GM12874 (cell line): Measurements from ENCODE around the gene ZNF213.

Experiments
- CTCF ChIP-seq: IDR thresholded peaks from 2 replicates; pipeline ENCODE4 v1.5.1; 2011; ENCODE audit warnings: low read depth, mild to moderate bottlenecking, control low read depth, low read length, moderate library complexity; ENCODE audit not compliant: insufficient read depth

The ZNF213 gene

DNA sequence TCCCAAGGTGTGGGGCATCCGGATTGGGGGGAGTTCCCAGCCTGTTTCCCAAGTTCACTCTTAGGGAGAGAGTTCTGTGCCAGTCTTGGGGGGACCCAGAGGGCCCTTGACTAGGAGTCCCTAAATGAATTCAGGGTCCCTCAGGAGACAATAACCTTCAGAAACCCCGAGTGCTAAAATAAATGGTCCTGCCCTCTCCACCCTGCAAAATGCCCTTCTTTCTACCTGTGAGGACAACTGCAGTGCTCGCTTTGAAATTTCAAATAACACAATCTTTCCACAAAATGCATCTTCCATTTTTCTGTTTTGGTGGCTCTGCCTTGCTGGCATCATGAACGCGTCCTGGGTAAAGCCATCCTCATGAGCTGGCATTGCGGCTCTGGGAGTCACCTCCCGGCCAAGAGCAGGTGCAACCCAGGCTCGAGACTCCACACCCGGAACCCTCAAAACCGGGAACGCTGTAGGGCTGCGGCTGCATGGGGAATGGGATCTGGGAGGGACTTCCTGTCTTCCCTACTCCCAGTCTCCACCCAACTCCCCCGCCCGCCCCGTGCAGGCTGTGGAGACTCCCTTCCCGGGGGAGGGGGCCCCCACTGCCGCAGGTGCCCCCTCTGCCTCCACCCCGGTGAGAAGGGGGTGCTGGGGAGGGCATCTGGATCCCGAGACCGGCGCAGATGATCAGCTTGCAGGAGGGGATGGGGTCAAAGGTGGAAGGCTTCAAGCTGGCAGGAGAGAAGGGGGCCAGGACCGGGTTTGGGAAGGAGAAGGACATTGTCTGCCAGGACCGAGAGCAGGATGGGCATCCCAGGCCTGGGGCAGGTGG is 22.6 kb upstream of the ZNF213 start, which contains the start of gene ZNF205:
Gene ZNF205, plus strand, starts transcription at position 529 of the 823 bp plus-strand sequence. CDS start 845 bp downstream, outside the sequence.
- no peak for TF ChIP-seq CTCF

- TF ChIP-seq CTCF: no peak
These were observed 21.8 kb upstream of the ZNF213 start for GRCh38 chr16:3112881-3113574.

DNA sequence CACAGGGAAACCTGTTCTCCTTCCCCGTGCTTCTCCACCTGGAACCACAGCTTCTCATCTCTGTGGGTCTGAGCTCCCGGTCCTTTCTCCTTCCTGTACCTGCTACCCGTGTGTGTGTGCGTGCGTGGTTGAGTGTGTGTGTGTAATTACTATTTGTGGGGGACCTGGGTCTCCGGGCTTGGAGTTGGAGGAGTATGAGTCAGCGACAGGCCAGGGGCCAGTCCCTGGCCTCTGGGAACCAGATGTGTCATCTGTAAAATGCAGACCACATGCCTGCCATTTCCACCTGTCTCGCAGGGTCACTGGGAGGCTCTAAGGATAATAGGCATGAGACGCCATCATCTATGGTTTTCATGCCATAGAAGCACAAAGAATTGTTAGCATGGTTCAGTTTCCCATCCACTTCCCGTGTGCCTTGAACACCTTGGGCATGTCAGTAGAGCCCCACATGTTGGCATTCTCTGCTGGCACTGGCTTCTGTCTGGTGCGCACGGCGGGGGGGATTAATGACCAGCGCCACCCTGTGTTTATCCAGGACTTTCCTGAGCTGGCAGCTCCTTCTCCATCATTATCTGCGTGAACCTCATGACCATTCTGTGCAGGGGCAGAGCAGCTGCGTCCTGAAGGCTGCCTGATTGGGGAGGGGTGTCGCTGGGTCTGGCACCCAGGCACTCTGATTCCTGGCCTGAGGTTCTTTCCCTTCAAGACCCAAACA is 20.9 kb upstream of the ZNF213 start:
- no peak for TF ChIP-seq CTCF

DNA sequence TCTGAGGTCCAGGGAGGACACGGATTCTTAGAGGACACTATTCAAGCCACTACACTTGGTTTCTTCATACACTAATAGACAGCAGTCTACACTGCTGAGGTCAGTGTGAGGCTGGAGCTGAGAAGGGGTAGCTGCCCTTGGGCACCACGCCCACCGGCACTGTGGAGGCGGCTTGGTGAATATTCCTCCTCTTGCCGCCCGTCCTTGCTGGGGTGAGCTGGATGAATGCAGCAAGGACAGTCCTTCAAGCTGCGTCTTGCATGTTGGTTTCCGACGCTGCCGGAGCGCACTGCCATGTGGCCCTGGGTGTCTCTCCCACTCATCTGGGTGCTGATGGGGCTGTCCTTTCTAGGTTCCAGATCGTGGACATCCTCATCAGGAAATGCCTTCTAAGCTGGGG is 19.8 kb upstream of the ZNF213 start:
- no peak for TF ChIP-seq CTCF

DNA sequence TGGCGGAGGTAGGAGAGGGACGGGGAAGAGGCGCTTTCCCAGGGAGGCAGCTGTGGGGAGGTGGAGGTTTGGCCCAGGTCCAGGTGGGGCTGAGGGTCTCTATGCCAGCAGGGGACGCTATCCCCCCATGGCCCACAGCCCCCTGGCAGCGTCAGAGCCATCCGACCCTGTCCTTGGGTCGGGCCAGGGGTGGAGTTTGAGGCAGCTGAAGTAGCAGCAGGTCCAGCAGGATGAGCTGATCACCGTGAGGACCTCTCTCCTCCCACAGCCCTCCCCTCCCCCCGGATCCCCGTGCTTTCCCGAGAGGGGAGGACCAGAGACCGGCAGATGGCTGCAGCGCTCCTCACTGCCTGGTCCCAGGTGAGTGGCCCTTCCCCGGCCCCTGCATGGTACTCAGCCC is 19.3 kb upstream of the ZNF213 start:
- TF ChIP-seq CTCF: peak; percentile 42

GRCh38 chr16:3118204-3118790 is 16.5 kb upstream of the ZNF213 start:
- TF ChIP-seq CTCF: no peak

GRCh38 chr16:3118846-3119245 is 16.0 kb upstream of the ZNF213 start:
- no peak for TF ChIP-seq CTCF
